HL-60 (cell line): ENCODE results near the gene SECTM1.

Experiments used
- DNase-seq, 2 experiments: peaks; one replicate each; pipeline ENCODE4 v3.0.0-alpha.2; 2010 to 2020; ENCODE audit warnings: low read depth in 1 of 2, low spot score in 1 of 2
- H3K27ac ChIP-seq: fragments of 250-450 bp; sonication (Bioruptor Pico); replicated peaks from 2 replicates; pipeline ENCODE4 v1.5.1; 2020; ENCODE audit warnings: mild to moderate bottlenecking, moderate library complexity
- H3K27me3 ChIP-seq: fragments of 250-450 bp; sonication (Bioruptor Pico); 2 replicates; pipeline ENCODE4 v1.5.1; 2021; ENCODE audit warnings: mild to moderate bottlenecking, moderate library complexity; ENCODE audit not compliant: insufficient read depth, poor library complexity, severe bottlenecking
- H3K4me3 ChIP-seq: replicated peaks from 2 replicates; pipeline ENCODE4 v1.5.1; 2011; ENCODE audit warnings: mild to moderate bottlenecking, control low read depth, low read length; ENCODE audit not compliant: insufficient read depth
- CTCF ChIP-seq: IDR thresholded peaks from one replicate; pipeline ENCODE4 v1.5.1; 2011; ENCODE audit warnings: low read length, control low read depth, inconsistent platforms; ENCODE audit not compliant: insufficient read depth
- GABPA ChIP-seq: IDR thresholded peaks from 2 replicates; pipeline ENCODE4 v1.6.1; 2012; ENCODE audit warnings: low read depth
- POLR2AphosphoS5 ChIP-seq: IDR thresholded peaks from 2 replicates; pipeline ENCODE4 v1.6.1; 2012; ENCODE audit warnings: low read depth
- REST ChIP-seq: IDR thresholded peaks from 2 replicates; pipeline ENCODE4 v1.6.1; 2012; ENCODE audit warnings: low read depth; ENCODE audit not compliant: insufficient replicate concordance
- SPI1 ChIP-seq: IDR thresholded peaks from 2 replicates; pipeline ENCODE4 v1.6.1; 2012; ENCODE audit warnings: low read depth, mild to moderate bottlenecking, borderline replicate concordance

The SECTM1 gene

DNA sequence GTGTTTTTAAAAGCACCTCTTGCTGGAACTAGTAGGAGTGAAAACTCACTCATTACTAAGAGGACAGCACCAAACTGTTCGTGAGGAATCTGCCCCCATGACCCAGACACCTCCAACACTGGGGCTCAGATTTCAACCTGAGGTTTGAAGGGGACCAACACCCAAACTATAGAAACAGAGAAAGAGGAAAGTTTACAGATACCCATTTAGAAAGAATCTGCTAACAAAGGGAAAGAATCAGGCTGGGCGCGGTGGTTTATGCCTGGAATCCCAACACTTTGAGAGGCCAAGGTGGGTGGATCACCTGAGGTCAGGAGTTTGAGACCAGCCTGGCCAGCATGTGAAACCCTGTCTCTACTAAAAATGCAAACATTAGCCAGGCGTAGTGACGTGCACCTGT lies 56.6 kb downstream of the SECTM1 start:
- Histone ChIP-seq H3K4me3 (no peak overlapping the region), H3K27me3 (no peaks in the 10 kb centered on the region), H3K27ac (no peak overlapping the region)
- no peak for DNase-seq
- TF ChIP-seq GABPA (no peak), SPI1 (no peak), REST (no peak), POLR2AphosphoS5 (no peak), CTCF (no peak)

DNA sequence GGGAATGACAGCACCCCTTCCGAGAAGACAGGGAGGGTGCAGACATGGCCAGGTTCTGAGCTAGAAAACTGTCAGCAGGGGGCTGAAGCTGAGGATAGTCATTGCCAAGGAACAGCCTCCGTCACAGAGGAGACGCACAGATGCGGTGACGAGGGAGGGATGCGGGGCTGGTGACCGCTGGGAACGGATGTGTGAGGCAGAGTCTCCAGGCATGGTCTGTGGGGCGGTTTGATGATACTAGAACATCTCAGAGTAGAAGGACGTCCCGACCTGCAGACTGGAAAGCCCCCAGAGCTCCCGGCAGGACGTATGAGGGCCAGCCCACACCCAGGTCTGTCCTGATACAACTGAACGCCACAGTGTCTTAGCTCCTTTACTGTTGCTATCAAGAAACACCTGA lies 58.2 kb downstream of the SECTM1 start:
- no peak overlapping the region for H3K27ac ChIP-seq
- no peak for DNase-seq

GRCh38 chr17:82274134-82275020 lies 59.2 kb downstream of the SECTM1 start:
- TF ChIP-seq GABPA (no peak), CTCF (no peak), REST (no peak)
- no peak for DNase-seq
- Histone ChIP-seq H3K27ac (peak overlapping the region; percentile 99), H3K27me3 (no peaks in the 10 kb centered on the region), H3K4me3 (no peak overlapping the region)

More for the DNA sequence above, 58.2 kb downstream of the SECTM1 start:
- Histone ChIP-seq H3K27me3 (no peaks in the 10 kb centered on the region), H3K4me3 (no peak overlapping the region)
- no peak for TF ChIP-seq POLR2AphosphoS5

DNA sequence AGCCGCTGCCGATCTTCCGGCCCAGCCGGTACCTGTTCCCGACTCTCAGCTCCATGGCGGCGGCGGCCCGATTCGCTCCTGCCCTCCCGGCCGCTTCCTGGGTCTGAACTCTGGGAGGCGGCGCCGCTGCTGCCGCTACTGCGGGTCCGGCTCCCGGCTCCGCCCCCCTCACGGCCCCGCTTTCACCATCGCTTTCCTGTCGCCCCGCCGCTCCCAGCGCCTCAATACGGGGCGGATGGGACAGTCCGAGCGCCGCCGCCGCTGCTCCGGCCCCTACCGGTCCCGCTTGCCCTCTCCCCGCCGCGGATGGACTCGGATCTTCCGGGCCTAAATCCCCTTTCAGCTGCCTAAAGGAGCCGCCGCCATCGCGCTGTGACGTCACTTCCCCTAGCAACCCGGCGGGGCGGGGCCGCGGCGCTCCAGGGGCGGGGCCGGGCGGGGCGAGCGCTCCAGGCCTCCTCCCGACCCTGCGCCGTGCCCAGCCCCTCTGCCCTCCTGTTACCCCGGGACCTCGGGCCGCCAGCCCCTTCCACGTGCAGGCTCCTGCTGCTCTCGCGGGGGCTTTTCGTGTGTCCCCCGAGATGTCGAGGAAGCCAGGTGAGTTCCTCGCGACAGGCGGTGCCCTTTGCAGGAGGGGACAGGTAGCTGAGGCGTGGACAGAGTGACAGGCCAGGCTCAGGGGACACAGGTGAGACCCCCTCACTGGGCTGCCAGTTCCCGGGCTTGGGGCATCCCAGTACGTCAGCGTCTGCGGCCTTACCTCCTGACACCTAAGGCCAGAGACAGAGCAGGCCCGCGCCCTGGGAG lies 60.0 kb downstream of the SECTM1 start, which contains the start of gene CSNK1D:
CSNK1D (minus strand) TSS at position 374 of the 807 bp plus-strand sequence; CDS start at position 55, 319 bp downstream.
- H3K27ac ChIP-seq, result peak within 1 kb of the TSS; percentile 99
- no peaks in the 10 kb centered on the region for H3K27me3 ChIP-seq
- DNase-seq, result peak; percentile 76 to 84
- TF ChIP-seq REST, result peak; percentile 55
- TF ChIP-seq POLR2AphosphoS5, result peak; percentile 61; the same call in 1 of the 2 replicates
- peak; percentile 86 for TF ChIP-seq SPI1
- no peak for TF ChIP-seq GABPA
- no peak for TF ChIP-seq CTCF
- peak within 1 kb of the TSS; percentile 82 for H3K4me3 ChIP-seq
